Measurements from ENCODE around the gene LRRC36. TPM values are rescaled to one million over a fixed set of nuclear protein-coding genes. Genes with fewer than 3 reads are reported as not detected.

The LRRC36 gene
- total and polyA plus RNA-seq, 9 of the 15 experiments (the other 6 are each of a cell fraction or from before 2014, with no cell fraction given): 0.09 to 0.40 (median 0.17) TPM; not detected in 1

DNA sequence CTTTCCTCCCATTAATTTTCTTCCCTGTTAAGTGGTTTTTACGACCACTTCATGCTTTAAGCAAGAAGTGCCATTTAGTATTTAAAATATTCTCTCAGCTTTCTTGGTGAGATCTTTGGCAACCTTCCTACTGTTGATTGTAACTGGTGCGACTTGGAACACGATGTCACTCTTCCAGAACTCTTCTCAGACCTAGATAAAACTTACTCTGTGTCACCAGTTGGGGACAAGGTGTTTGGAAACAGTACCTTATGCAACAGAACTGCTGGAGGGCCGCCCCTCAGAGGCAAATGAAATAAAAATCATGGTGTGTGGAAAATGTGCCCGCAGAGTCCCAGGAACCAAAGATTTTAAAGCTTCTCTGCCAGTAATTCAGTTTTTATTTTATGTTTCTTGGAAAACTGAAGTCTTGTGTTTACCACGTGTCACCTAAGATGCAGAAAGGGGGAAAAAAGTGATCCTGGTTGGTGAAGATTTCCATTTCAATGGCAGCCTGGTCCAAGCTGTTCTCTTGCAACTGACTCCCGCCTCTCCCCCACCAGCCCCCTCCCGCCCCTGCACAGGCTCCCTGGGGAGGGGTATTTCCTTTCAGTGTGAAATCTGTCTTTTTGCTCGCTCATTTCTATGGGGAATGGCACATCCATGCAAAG is 97.1 kb downstream of the LRRC36 start:
- TF ChIP-seq SRSF3 (IDR thresholded peaks at IDR 0.05; ENCODE audit: insufficient read depth, low read length) (no peak), HNRNPUL1 (IDR thresholded peaks at IDR 0.05; ENCODE audit: low read length) (no peak), CEBPB (tag; IDR thresholded peaks at IDR 0.05) (peak; percentile 50; the same call in 1 of the 2 replicates)
- no TSS peak for BruUV-seq (replicated peaks)
- intact Hi-C loops (cut with micrococcal nuclease): loop anchor here (10.0 kb wide), 1 partner anchor 91 kb away; no protein-coding TSS in a partner anchor
- Histone ChIP-seq H3K4me1 (replicated peaks in 1 of 2; ENCODE audit: control insufficient read depth in 2 of 2, insufficient read depth in 2 of 2, low read length in 2 of 2) (peaks cover 0 to 2% of the 10 kb centered on the region in 2 experiments; a peak in 2 of 5 replicates), H3K27me3 (ENCODE audit: control insufficient read depth in 2 of 2, insufficient read depth in 2 of 2, low read length in 2 of 2) (peaks cover 5 to 15% of the 10 kb centered on the region in 2 experiments; a peak in 3 of 5 replicates), H3K27ac (ENCODE audit: extremely low read depth, low read depth, low read length) (no peak overlapping the region), H4K20me1 (replicated peaks; ENCODE audit: control insufficient read depth, insufficient read depth, low read length) (peaks cover 5% of the 10 kb centered on the region), H3K4me3 (no peak overlapping the region), H3K9me3 (replicated peaks; ENCODE audit: control insufficient read depth, insufficient read depth, low read depth, low read length) (no peaks in the 10 kb centered on the region), H3K9ac (ENCODE audit: insufficient read depth in 1 of 2, low read depth in 2 of 2, low read length in 2 of 2) (no peak overlapping the region), H3K36me3 (ENCODE audit: control insufficient read depth, insufficient read depth, low read length) (no peaks in the 10 kb centered on the region), H3K9me1 (ENCODE audit: control insufficient read depth, insufficient read depth, low read length) (no peaks in the 10 kb centered on the region), H2AFZ (ENCODE audit: low read depth, low read length) (peak overlapping the region; percentile 36; the same call in 1 of the 2 replicates), H3K79me2 (ENCODE audit: control insufficient read depth, insufficient read depth, low read length) (no peaks in the 10 kb centered on the region), H3K4me2 (ENCODE audit: insufficient read depth, low read length) (no peak overlapping the region)
- ATAC-seq: no peak
- ChIA-PET POLR2A (interaction anchor here (0.5 to 0.8 kb wide), 4 partner anchors 62 to 137 kb away, joined by 3 to 4 read pairs (median 3); no protein-coding TSS in a partner anchor), CTCF (ENCODE audit: low intra/inter-chr PET ratio) (no interaction called here)
- in situ Hi-C loops (cut with MboI): loop anchor here (25.0 kb wide), 1 partner anchor 461 kb away; the partner anchor contains the start of gene CES3
- FAIRE-seq: no peak
- DNase-seq (ENCODE audit: extremely low read depth in 1 of 4, low spot score in 3 of 4): no peak
- 10% methylated on average over 9 of the region's 9 CpGs for WGBS (ENCODE audit: insufficient coverage, low coverage, missing lambda C conversion rate)

- Histone ChIP-seq H3K4me3 (no peak overlapping the region), H3K9ac (ENCODE audit: insufficient read depth in 1 of 2, low read depth in 2 of 2, low read length in 2 of 2) (no peak overlapping the region), H3K79me2 (ENCODE audit: control insufficient read depth, insufficient read depth, low read length) (no peaks in the 10 kb centered on the region), H2AFZ (ENCODE audit: low read depth, low read length) (peak overlapping the region; percentile 36; the same call in 1 of the 2 replicates), H3K4me2 (ENCODE audit: insufficient read depth, low read length) (no peak overlapping the region), H3K9me1 (ENCODE audit: control insufficient read depth, insufficient read depth, low read length) (no peaks in the 10 kb centered on the region), H3K4me1 (replicated peaks in 1 of 2; ENCODE audit: control insufficient read depth in 2 of 2, insufficient read depth in 2 of 2, low read length in 2 of 2) (peaks cover 0 to 2% of the 10 kb centered on the region in 2 experiments; a peak in 2 of 5 replicates), H3K27ac (ENCODE audit: extremely low read depth, low read depth, low read length) (no peak overlapping the region), H3K27me3 (ENCODE audit: control insufficient read depth in 2 of 2, insufficient read depth in 2 of 2, low read length in 2 of 2) (peaks cover 4 to 14% of the 10 kb centered on the region in 2 experiments; a peak in 3 of 5 replicates), H4K20me1 (replicated peaks; ENCODE audit: control insufficient read depth, insufficient read depth, low read length) (peaks cover 10% of the 10 kb centered on the region), H3K36me3 (ENCODE audit: control insufficient read depth, insufficient read depth, low read length) (no peaks in the 10 kb centered on the region), H3K9me3 (replicated peaks; ENCODE audit: control insufficient read depth, insufficient read depth, low read depth, low read length) (no peaks in the 10 kb centered on the region)
- intact Hi-C loops (cut with micrococcal nuclease) (loop anchor here (10.0 kb wide), 1 partner anchor 91 kb away; no protein-coding TSS in a partner anchor), in situ Hi-C loops (cut with MboI) (loop anchor here (25.0 kb wide), 1 partner anchor 462 kb away; the partner anchor contains the start of gene CES3)
- ChIA-PET POLR2A (interaction anchor here (0.5 to 0.8 kb wide), 2 partner anchors 62 to 72 kb away, joined by 3 to 4 read pairs; no protein-coding TSS in a partner anchor), CTCF (ENCODE audit: low intra/inter-chr PET ratio) (no interaction called here)
- WGBS (ENCODE audit: insufficient coverage, low coverage, missing lambda C conversion rate): 30% methylated on average over 5 of the region's 5 CpGs
- ATAC-seq (no peak), DNase-seq (ENCODE audit: extremely low read depth in 1 of 4, low spot score in 3 of 4) (no peak), FAIRE-seq (no peak)
- BruUV-seq (replicated peaks): no TSS peak
- TF ChIP-seq ZNF143 (CRISPR knock-in tag; IDR thresholded peaks at IDR 0.05) (no peak), RCOR1 (IDR thresholded peaks at IDR 0.05; ENCODE audit: borderline replicate concordance in 1 of 2, low read depth in 2 of 2, low read length in 2 of 2) (no peak), ZEB2 (IDR thresholded peaks at IDR 0.05) (no peak), RREB1 (CRISPR knock-in tag; IDR thresholded peaks at IDR 0.05) (no peak)
These were observed 97.6 kb downstream of the LRRC36 start for GRCh38 chr16:67424261-67424615.

All from K562 (cell line).